Thoracic aorta (tissue), 2 donors: ENCODE measurements around the gene SLC25A13. TPM values are rescaled to one million over a fixed set of nuclear protein-coding genes. Genes with fewer than 3 reads are reported as not detected.
A peak's percentile ranks its signal among the peaks of the same experiment; 100 is the strongest.

Experiments used
- ATAC-seq: fragments of 150-250 bp; one replicate; pipeline ENCODE4 v1.8.0; 2017; ENCODE audit warnings: low read depth; ENCODE audit not compliant: insufficient number of reproducible peaks, low FRiP score
- DNase-seq: peaks from one replicate; pipeline ENCODE4 v3.0.0-alpha.2; 2020; ENCODE audit warnings: low spot score
- H3K27ac ChIP-seq, 2 donors: fragments of 200-600 bp; sonication (generic); 1 replicate in 1 of 2; 2 replicates in 1 of 2; pipeline ENCODE4 v1.5.1; 2016; ENCODE audit warnings: mild to moderate bottlenecking in 2 of 2, moderate library complexity in 2 of 2
- H3K27me3 ChIP-seq: fragments of 200-600 bp; sonication (generic); replicated peaks from 2 replicates; pipeline ENCODE4 v1.6.0; 2016; ENCODE audit warnings: mild to moderate bottlenecking; ENCODE audit not compliant: insufficient read depth
- H3K36me3 ChIP-seq: fragments of 200-600 bp; sonication (generic); one replicate; pipeline ENCODE4 v1.5.1; 2016
- H3K4me1 ChIP-seq, 2 donors: fragments of 200-600 bp; sonication (generic); 1 replicate in 1 of 2; 2 replicates in 1 of 2; pipeline versions ENCODE4 v1.5.1 to v1.6.0; 2016; ENCODE audit warnings: low read depth in 2 of 2, mild to moderate bottlenecking in 1 of 2; ENCODE audit not compliant: control insufficient read depth in 1 of 2
- H3K4me3 ChIP-seq: fragments of 200-600 bp; sonication (generic); 2 replicates; pipeline ENCODE4 v1.5.1; 2016; ENCODE audit warnings: mild to moderate bottlenecking
- H3K9me3 ChIP-seq: fragments of 200-600 bp; sonication (generic); 2 replicates; pipeline ENCODE4 v1.5.1; 2016
- total RNA-seq, 2 donors: library from RNA; depleted of rRNA; stranded (reverse); fragments of >200 nt; gene quantifications; one replicate each; pipeline versions ENCODE4 v1.1.0 to v1.2.3, GENCODE V29; 2016
- TF ChIP-seq, protein P1 (sequence below): fragments of 200-600 bp; sonication (generic); IDR thresholded peaks from one replicate; pipeline ENCODE4 v1.5.1; 2019; ENCODE audit warnings: antibody characterized with exemption

Gene SLC25A13
- total RNA-seq, 2 donors from 2014 or later = 18.5 to 24.2 TPM

DNA sequence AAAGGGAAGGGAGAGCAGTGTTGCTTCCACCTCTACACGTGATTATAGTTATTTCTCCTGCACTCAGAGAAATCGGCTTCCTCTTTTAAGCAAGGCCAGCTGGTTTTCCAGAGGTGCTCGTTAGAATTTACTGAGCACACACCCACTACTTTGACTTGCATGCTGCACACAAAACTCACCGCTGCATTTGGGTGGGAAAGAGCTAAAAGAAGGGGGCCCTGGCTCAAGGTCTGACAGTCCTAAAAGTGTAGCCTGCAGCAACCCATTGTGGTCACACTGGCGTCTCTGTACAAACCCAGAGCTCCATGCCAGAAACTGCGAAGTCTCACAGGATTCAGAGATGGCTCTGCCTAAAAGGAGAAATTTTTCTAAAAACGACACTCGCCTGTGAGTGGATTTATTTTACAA lies 133.7 kb downstream of the SLC25A13 start:
- peaks cover 15% of the 10 kb centered on the region for H3K36me3 ChIP-seq
- H3K27ac ChIP-seq = peak overlapping the region in 1 of 2 donors; percentile 10
- no peaks in the 10 kb centered on the region for H3K27me3 ChIP-seq
- no peaks in the 10 kb centered on the region for H3K9me3 ChIP-seq
- ATAC-seq (no peak), DNase-seq (no peak)
- TF ChIP-seq, protein P1, sequence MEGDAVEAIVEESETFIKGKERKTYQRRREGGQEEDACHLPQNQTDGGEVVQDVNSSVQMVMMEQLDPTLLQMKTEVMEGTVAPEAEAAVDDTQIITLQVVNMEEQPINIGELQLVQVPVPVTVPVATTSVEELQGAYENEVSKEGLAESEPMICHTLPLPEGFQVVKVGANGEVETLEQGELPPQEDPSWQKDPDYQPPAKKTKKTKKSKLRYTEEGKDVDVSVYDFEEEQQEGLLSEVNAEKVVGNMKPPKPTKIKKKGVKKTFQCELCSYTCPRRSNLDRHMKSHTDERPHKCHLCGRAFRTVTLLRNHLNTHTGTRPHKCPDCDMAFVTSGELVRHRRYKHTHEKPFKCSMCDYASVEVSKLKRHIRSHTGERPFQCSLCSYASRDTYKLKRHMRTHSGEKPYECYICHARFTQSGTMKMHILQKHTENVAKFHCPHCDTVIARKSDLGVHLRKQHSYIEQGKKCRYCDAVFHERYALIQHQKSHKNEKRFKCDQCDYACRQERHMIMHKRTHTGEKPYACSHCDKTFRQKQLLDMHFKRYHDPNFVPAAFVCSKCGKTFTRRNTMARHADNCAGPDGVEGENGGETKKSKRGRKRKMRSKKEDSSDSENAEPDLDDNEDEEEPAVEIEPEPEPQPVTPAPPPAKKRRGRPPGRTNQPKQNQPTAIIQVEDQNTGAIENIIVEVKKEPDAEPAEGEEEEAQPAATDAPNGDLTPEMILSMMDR = no peak
- H3K4me3 ChIP-seq = peak overlapping the region; percentile 53
- peaks cover 8 to 19% of the 10 kb centered on the region in 2 donors for H3K4me1 ChIP-seq

DNA sequence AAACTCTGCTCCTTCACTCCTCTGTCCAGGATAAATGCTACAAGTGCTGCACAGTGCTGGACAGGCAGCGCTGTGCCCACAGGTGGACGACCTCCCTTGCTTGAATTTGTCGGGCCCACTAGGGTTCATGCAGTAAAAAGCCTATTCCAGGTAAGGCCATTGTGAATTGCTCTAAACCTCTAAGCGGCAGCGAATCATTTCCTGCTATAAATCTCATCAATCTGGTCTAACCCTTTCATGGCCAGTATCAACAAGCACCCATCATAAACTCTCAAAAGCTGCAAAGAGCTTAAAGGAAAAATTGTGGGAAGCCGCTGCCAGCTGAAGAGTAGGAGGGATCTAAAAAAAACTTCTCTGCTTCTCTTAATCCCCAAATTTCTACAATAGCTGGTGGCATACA lies 134.2 kb downstream of the SLC25A13 start:
- ATAC-seq (no peak), DNase-seq (no peak)
- no peaks in the 10 kb centered on the region for H3K27me3 ChIP-seq
- no peak overlapping the region for H3K27ac ChIP-seq
- TF ChIP-seq, protein P1 = no peak
- H3K4me3 ChIP-seq = no peak overlapping the region
- peaks cover 8 to 19% of the 10 kb centered on the region in 2 donors for H3K4me1 ChIP-seq
- H3K36me3 ChIP-seq = peaks cover 18% of the 10 kb centered on the region
- H3K9me3 ChIP-seq = no peaks in the 10 kb centered on the region

DNA sequence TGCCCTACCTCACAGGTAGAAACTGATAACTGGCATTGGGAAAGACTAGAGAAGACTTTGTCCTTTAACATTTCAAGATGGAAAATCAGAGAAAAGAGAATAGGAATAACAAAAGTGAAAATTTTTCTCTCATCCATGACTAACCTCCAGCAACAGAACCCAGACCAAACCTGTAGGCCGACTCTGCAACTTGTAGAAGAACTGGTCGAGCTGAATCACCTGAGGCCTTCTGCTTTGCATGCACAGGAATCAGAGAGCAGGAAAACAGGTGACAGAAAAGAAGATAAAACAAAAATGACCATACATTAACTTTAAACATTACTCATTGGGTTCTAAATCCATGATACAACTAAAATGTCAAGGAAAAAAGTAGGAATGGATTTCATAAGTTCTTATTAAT lies 137.1 kb downstream of the SLC25A13 start:
- no peaks in the 10 kb centered on the region for H3K9me3 ChIP-seq

DNA sequence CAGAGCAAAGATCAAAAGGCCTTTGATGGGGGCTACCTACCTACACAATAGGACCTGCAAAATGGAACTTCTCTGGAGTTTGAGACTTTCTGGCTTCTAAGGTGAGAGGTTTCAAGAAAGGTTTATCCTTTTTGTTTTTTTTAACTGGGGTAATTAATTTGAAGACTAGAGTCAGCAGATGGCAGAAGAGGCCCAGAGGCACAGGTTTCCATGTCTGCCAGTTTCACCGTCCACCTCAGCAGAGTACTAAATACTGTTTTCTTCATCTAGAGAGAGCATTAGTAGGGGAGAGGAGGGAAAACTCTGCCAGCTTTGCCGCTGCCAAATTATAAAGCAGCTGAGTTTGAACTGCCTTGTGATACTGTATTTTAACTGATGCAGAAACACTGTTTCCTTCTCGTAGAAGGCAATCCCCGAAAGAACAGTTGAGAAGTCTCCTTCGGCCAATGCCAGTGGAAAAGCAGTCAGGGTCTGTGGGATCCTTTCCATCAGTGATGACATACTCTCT lies 138.7 kb downstream of the SLC25A13 start:
- Histone ChIP-seq H3K27me3 (no peaks in the 10 kb centered on the region), H3K27ac (no peak overlapping the region), H3K36me3 (peaks cover 11% of the 10 kb centered on the region), H3K4me1 (peaks cover 0 to 8% of the 10 kb centered on the region in 2 donors), H3K4me3 (no peak overlapping the region), H3K9me3 (no peaks in the 10 kb centered on the region)
- no peak for ATAC-seq
- TF ChIP-seq, protein P1 = no peak
- DNase-seq = no peak

More for the DNA sequence above, 137.1 kb downstream of the SLC25A13 start:
- TF ChIP-seq, protein P1 = no peak
- ATAC-seq (no peak), DNase-seq (no peak)
- H3K27me3 ChIP-seq = no peaks in the 10 kb centered on the region
- no peak overlapping the region for H3K4me3 ChIP-seq
- peaks cover 8 to 19% of the 10 kb centered on the region in 2 donors for H3K4me1 ChIP-seq
- no peak overlapping the region for H3K27ac ChIP-seq
- peaks cover 11% of the 10 kb centered on the region for H3K36me3 ChIP-seq

DNA sequence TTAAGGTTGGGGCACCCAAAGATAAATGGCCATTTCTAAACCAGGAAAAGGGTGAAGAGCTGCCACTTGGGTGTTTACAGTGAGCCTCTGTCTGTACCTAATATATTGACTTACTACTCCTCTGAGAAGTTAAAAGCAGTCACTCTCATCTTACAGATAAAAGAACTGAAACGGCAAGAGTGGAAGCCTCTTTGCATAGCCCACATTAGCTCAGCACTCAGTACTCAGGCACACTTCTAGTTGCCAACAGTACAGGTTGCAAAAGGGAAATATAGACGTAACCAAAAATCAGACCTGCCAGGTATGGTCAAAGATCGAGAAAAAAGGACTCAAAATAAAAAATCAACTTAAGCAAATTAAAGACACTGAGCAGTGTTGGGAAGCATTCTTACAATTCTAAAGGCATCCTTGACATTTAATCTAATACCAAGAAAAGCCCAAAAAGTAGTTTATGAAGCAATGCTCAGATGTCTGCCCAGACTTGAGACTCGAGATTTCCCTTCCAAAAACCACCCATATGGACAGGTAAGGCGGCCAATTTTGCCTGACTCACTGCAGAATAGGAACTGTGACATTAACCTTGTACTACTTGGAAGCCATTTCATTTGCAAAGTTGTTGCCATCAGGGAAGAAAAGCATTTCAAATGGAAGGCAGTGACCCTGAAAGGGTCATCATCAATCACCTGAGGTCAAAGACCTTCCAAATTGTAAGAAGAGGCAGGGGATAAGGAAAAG lies 139.3 kb downstream of the SLC25A13 start:
- Histone ChIP-seq H3K36me3 (peaks cover 11% of the 10 kb centered on the region), H3K9me3 (no peaks in the 10 kb centered on the region), H3K4me3 (no peak overlapping the region), H3K27ac (no peak overlapping the region), H3K27me3 (no peaks in the 10 kb centered on the region), H3K4me1 (peaks cover 0 to 1% of the 10 kb centered on the region in 2 donors)
- DNase-seq = no peak
- ATAC-seq = no peak
- TF ChIP-seq, protein P1 = no peak
